ENCODE results near the gene CYB5R4.

DNA sequence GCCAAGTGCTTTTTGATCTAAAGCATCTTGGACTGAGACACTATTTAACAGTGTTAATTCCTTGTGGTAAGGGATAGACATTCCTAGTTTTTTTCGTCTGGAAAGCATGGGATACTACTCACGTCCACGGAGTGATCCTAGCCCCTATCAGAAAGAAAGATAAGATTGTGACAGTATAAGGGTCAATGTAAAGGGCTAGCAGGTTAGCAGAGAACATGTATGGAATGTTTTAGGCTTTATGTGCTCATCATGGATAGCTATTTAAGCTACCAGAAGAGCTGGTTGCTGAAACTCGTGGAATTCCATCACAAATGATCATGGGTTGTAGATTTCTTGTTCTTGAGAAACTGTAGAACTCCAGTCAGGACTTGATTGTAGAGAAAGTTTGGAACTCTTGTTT, 32.1 kb downstream of the CYB5R4 start:
- no peak for TF ChIP-seq EZH2 (IDR thresholded peaks at IDR 0.05; ENCODE audit: insufficient read depth, poor library complexity, severe bottlenecking)
- no peak for TF ChIP-seq EZH2phosphoT487 (IDR thresholded peaks at IDR 0.05; ENCODE audit: insufficient read depth, low read depth)
